RPMI7951 (cell line): ENCODE results near the gene CFAP92. TPM values are rescaled to one million over a fixed set of nuclear protein-coding genes. Genes with fewer than 3 reads are reported as not detected.
A peak's percentile ranks its signal among the peaks of the same experiment; 100 is the strongest.
"Not testable (repeated sequence)": the region's sequence is repeated elsewhere in the genome, so short reads cannot be mapped to it uniquely, and the experiment has no call there.

ENCODE experiments used
- DNase-seq: peaks from one replicate; pipeline ENCODE4 v3.0.0-alpha.2; 2012; ENCODE audit warnings: low read depth
- total RNA-seq: library from RNA; depleted of rRNA; stranded (reverse); fragments of >200 nt; shearing (Covaris generic); gene quantifications from 2 replicates; pipeline ENCODE4 v1.2.3, GENCODE V29; 2014; rRNA removed

CFAP92 gene
- total RNA-seq, 1 experiment from 2014 or later = 0.36 TPM

- DNase-seq = peak; percentile 70
Observed at GRCh38 chr3:128867200-128868125, 126.4 kb downstream of the CFAP92 start.

GRCh38 chr3:128864849-128865804 is 128.7 kb downstream of the CFAP92 start:
- not testable (repeated sequence) for DNase-seq

GRCh38 chr3:128864351-128864811 is 129.5 kb downstream of the CFAP92 start:
- DNase-seq = no peak

- no peak for DNase-seq
Observed at GRCh38 chr3:128863560-128863959, 130.3 kb downstream of the CFAP92 start.

GRCh38 chr3:128861491-128861890 is 132.4 kb downstream of the CFAP92 start:
- DNase-seq = no peak

Other genes with a start within 250 kb of the CFAP92 start
- 37.6 and 40.0 TPM in 2 replicates for gene ACAD9, start 114.5 kb downstream of the CFAP92 start, total RNA-seq
- gene EFCC1, start 7.2 kb upstream of the CFAP92 start, total RNA-seq = not detected in 2 replicates
- not detected in 2 replicates for gene GP9, start 66.7 kb upstream of the CFAP92 start, total RNA-seq
- 10.8 and 14.4 TPM in 2 replicates for gene RAB43, start 127.7 kb upstream of the CFAP92 start, total RNA-seq
- 46.6 and 49.1 TPM in 2 replicates for gene ISY1, start 167.0 kb upstream of the CFAP92 start, total RNA-seq
- 394 and 396 TPM in 2 replicates for gene CNBP, start 189.8 kb upstream of the CFAP92 start, total RNA-seq